ENCODE measurements around the gene POU4F1.

Gene POU4F1

GRCh38 chr13:78606471-78607408 is 3.4 kb upstream of the POU4F1 start:
- DNase-seq, result no peak

- no peak for DNase-seq
Measured at GRCh38 chr13:78604782-78605611, 1.6 kb upstream of the POU4F1 start.

GRCh38 chr13:78602561-78603239 is 652 bp downstream of the POU4F1 start:
- DNase-seq, result peak in 1 of 5 donors; percentile 31

- no peak for DNase-seq
Measured at GRCh38 chr13:78601874-78602560, 1.3 kb downstream of the POU4F1 start.

GRCh38 chr13:78601124-78601873 is 2.1 kb downstream of the POU4F1 start:
- peak in 1 of 5 donors; percentile 20 for DNase-seq

- no peak for DNase-seq
Measured at GRCh38 chr13:78600280-78600883, 3.0 kb downstream of the POU4F1 start.

- no peak for DNase-seq
Measured at GRCh38 chr13:78599645-78600279, 3.6 kb downstream of the POU4F1 start.

GRCh38 chr13:78598966-78599644 is 4.2 kb downstream of the POU4F1 start:
- no peak for DNase-seq

- DNase-seq, result no peak
Measured at GRCh38 chr13:78598116-78598781, 5.1 kb downstream of the POU4F1 start.

GRCh38 chr13:78597602-78597932 is 5.8 kb downstream of the POU4F1 start:
- DNase-seq, result no peak

GRCh38 chr13:78596736-78597601 is 6.4 kb downstream of the POU4F1 start:
- no peak for DNase-seq

- DNase-seq, result no peak
Measured at GRCh38 chr13:78596399-78596735, 7.0 kb downstream of the POU4F1 start.

- peak in 1 of 5 donors; percentile 27 for DNase-seq
Measured at GRCh38 chr13:78595495-78596398, 7.6 kb downstream of the POU4F1 start.

GRCh38 chr13:78594456-78594975 is 8.8 kb downstream of the POU4F1 start:
- DNase-seq, result no peak

GRCh38 chr13:78593652-78594455 is 9.5 kb downstream of the POU4F1 start:
- DNase-seq, result no peak

GRCh38 chr13:78593129-78593528 is 10.2 kb downstream of the POU4F1 start:
- DNase-seq, result no peak

All from T-helper 1 cell (primary cell).